Brain pericyte (primary cell): ENCODE results near the gene JPH2.

Experiments used
- DNase-seq: peaks from one replicate; pipeline ENCODE4 v3.0.0-alpha.2; 2012; ENCODE audit warnings: low read depth, low spot score

JPH2 gene

GRCh38 chr20:44187772-44188709, 1.1 kb upstream of the JPH2 start:
- DNase-seq, result no peak

GRCh38 chr20:44186674-44187053, 324 bp downstream of the JPH2 start:
- DNase-seq, result no peak

GRCh38 chr20:44186201-44186600, 787 bp downstream of the JPH2 start:
- no peak for DNase-seq

GRCh38 chr20:44185574-44185973, 1.4 kb downstream of the JPH2 start:
- no peak for DNase-seq

- DNase-seq, result no peak
Measured at GRCh38 chr20:44183282-44183681, 3.7 kb downstream of the JPH2 start.

- DNase-seq, result no peak
Measured at GRCh38 chr20:44182863-44183262, 4.1 kb downstream of the JPH2 start.

GRCh38 chr20:44182135-44182765, 4.7 kb downstream of the JPH2 start:
- no peak for DNase-seq

GRCh38 chr20:44181611-44182010, 5.4 kb downstream of the JPH2 start:
- no peak for DNase-seq

GRCh38 chr20:44180814-44181213, 6.2 kb downstream of the JPH2 start:
- no peak for DNase-seq

- DNase-seq, result no peak
Measured at GRCh38 chr20:44176833-44177534, 10.0 kb downstream of the JPH2 start.

- DNase-seq, result no peak
Measured at GRCh38 chr20:44174996-44175765, 11.8 kb downstream of the JPH2 start.

GRCh38 chr20:44173846-44174245, 13.1 kb downstream of the JPH2 start:
- DNase-seq, result no peak

- no peak for DNase-seq
Measured at GRCh38 chr20:44173116-44173515, 13.9 kb downstream of the JPH2 start.

GRCh38 chr20:44172572-44172950, 14.4 kb downstream of the JPH2 start:
- no peak for DNase-seq

- DNase-seq, result no peak
Measured at GRCh38 chr20:44171775-44172571, 15.0 kb downstream of the JPH2 start.

- DNase-seq, result no peak
Measured at GRCh38 chr20:44170816-44171410, 16.1 kb downstream of the JPH2 start.

- no peak for DNase-seq
Measured at GRCh38 chr20:44167736-44168135, 19.3 kb downstream of the JPH2 start.

GRCh38 chr20:44166477-44166876, 20.5 kb downstream of the JPH2 start:
- no peak for DNase-seq

- DNase-seq, result no peak
Measured at GRCh38 chr20:44166008-44166407, 21.0 kb downstream of the JPH2 start.

- DNase-seq, result no peak
Measured at GRCh38 chr20:44160133-44160532, 26.9 kb downstream of the JPH2 start.
